ENCODE measurements around the gene MAN2C1.

DNA sequence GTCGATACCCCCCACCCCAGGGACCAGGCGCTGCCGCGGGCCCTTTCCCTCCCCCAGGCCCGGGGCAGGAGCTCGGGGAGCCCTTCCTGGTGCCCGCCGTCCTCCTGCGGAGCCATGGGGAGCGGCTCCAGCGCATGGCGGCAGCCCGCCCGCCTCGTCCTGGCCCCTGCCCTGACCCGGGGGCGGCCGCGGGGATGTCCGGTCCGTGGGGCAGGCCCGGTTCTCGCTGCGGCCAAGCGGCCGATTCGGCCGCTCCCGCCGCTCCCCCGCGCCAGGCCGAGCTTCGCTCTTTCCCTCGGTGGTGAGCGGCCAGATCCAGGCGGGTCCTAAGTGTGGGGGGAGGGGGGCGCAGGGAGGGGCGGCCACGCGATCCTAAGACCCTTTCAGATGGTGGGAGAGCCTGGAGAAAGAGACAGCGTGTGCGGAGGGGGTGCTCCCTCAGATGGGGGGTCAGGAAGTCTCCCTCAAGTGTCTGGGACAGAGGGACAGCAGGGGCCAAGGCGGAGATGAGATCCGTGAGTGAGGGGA is 20.3 kb downstream of the MAN2C1 start:
- TF ChIP-seq, protein P1, sequence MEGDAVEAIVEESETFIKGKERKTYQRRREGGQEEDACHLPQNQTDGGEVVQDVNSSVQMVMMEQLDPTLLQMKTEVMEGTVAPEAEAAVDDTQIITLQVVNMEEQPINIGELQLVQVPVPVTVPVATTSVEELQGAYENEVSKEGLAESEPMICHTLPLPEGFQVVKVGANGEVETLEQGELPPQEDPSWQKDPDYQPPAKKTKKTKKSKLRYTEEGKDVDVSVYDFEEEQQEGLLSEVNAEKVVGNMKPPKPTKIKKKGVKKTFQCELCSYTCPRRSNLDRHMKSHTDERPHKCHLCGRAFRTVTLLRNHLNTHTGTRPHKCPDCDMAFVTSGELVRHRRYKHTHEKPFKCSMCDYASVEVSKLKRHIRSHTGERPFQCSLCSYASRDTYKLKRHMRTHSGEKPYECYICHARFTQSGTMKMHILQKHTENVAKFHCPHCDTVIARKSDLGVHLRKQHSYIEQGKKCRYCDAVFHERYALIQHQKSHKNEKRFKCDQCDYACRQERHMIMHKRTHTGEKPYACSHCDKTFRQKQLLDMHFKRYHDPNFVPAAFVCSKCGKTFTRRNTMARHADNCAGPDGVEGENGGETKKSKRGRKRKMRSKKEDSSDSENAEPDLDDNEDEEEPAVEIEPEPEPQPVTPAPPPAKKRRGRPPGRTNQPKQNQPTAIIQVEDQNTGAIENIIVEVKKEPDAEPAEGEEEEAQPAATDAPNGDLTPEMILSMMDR (IDR thresholded peaks at IDR 0.05) = no peak
- TF ChIP-seq POLR2A (IDR thresholded peaks at IDR 0.05) (no peak), POLR2AphosphoS5 (IDR thresholded peaks at IDR 0.05) (no peak)
